Measurements from ENCODE around the gene STK32B.

The STK32B gene

DNA sequence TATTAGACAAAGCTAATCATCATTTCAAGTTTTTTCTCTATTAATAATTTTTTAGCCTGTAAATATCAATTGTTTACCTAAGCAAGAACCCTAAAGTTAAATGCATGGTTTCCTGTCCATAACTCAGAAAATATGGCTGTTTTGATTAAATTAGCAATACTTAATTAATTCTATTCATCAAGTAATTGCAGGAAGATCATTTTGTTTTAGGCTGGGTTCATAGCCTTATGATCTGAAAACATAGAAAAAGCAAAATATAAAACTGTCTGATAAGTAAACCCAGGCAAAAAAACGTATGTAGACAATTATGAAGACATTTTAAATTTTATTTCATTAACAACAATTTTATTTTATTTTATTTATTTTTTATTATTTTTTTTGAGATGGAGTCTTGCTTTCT lies 438.0 kb downstream of the STK32B start:
- no peaks in the 10 kb centered on the region for H3K36me3 ChIP-seq
- no peak overlapping the region for H3K4me3 ChIP-seq (ENCODE audit: low read depth, low read length)
- no peaks in the 10 kb centered on the region; the same call in 1 of the 2 replicates for H3K9me3 ChIP-seq
- no peaks in the 10 kb centered on the region; the same call in 1 of the 2 replicates for H3K27me3 ChIP-seq
- TF ChIP-seq, protein P1, sequence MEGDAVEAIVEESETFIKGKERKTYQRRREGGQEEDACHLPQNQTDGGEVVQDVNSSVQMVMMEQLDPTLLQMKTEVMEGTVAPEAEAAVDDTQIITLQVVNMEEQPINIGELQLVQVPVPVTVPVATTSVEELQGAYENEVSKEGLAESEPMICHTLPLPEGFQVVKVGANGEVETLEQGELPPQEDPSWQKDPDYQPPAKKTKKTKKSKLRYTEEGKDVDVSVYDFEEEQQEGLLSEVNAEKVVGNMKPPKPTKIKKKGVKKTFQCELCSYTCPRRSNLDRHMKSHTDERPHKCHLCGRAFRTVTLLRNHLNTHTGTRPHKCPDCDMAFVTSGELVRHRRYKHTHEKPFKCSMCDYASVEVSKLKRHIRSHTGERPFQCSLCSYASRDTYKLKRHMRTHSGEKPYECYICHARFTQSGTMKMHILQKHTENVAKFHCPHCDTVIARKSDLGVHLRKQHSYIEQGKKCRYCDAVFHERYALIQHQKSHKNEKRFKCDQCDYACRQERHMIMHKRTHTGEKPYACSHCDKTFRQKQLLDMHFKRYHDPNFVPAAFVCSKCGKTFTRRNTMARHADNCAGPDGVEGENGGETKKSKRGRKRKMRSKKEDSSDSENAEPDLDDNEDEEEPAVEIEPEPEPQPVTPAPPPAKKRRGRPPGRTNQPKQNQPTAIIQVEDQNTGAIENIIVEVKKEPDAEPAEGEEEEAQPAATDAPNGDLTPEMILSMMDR (IDR thresholded peaks at IDR 0.05; ENCODE audit: low read depth, low read length): no peak
- H3K4me1 ChIP-seq: no peaks in the 10 kb centered on the region
- DNase-seq: no peak

DNA sequence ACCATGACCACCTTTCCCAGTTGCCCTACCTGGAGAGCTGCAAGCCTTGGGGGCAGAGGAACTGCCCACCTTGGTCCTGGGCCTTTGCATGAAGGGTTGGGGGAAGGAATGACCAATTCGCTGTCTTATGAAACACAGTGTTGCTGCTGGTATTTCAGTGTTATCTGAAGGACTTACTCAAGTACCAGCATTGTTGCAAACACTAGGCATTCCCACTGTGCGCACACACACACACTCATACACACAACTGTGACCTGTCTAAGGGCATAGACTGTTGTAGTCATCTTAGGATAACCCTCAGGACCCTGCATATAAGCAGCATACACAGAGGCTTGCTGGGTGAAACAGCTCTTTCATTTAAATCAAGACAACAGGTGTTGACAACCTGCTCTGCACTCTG lies 446.2 kb downstream of the STK32B start:
- H3K4me3 ChIP-seq (ENCODE audit: low read depth, low read length): no peak overlapping the region
- no peaks in the 10 kb centered on the region for H3K36me3 ChIP-seq
- TF ChIP-seq, protein P1 (IDR thresholded peaks at IDR 0.05; ENCODE audit: low read depth, low read length): no peak
- no peaks in the 10 kb centered on the region for H3K4me1 ChIP-seq
- H3K9me3 ChIP-seq: no peaks in the 10 kb centered on the region
- no peak for DNase-seq
- no peaks in the 10 kb centered on the region for H3K27me3 ChIP-seq

DNA sequence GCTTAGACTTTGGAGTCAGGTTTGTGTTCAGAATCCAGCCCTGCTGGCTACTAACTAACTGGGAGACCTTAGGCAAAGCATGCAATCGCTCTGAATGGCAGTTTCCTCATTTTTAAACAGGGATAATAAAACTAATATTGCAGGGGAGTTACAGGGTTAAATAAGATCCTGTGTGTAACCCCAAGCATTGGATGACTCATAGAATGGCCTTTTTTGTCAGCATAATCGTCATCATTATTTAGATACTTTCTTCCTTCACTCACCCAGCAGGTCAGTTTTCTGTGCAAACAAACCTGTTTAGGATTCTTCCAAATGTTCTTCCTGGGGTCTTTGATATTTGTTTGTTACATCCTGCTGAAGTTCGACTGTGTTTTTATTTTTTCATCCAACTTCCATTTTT lies 448.9 kb downstream of the STK32B start:
- H3K9me3 ChIP-seq: no peaks in the 10 kb centered on the region
- TF ChIP-seq, protein P1 (IDR thresholded peaks at IDR 0.05; ENCODE audit: low read depth, low read length): no peak
- H3K4me3 ChIP-seq (ENCODE audit: low read depth, low read length): no peak overlapping the region
- no peaks in the 10 kb centered on the region for H3K4me1 ChIP-seq
- no peaks in the 10 kb centered on the region for H3K36me3 ChIP-seq
- no peak for DNase-seq
- H3K27me3 ChIP-seq: no peaks in the 10 kb centered on the region

DNA sequence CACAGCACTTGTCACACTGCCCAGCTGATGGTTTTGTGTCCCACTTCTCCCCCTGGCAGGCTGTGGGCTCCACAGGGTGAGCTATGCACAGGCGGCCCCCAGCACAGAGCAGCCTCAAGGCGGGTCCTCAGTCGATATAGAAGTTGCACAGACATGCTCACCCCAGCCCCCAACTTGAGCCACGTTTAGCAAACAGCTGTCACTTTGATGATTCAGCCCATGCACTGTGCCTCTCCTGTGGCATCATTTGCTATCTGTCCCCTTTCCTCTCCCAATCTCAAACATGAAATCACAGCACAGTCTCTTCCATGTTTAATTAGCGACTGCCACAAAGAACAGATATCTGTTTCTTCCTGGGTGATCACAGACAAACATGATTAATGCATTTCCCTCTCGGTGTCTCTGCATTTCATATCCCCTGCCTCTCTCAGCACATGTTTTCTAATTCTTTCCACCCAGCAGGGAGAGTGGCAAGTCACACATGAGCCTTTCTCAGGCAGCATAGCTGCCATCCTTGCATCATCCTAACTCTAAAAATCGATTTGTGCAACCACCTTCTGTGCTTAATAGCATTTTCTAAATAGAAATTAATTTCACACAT lies 452.2 kb downstream of the STK32B start:
- Histone ChIP-seq H3K27me3 (no peaks in the 10 kb centered on the region), H3K36me3 (no peaks in the 10 kb centered on the region), H3K4me1 (no peaks in the 10 kb centered on the region), H3K4me3 (ENCODE audit: low read depth, low read length) (no peak overlapping the region), H3K9me3 (no peaks in the 10 kb centered on the region)
- DNase-seq: peak; percentile 55
- TF ChIP-seq, protein P1 (IDR thresholded peaks at IDR 0.05; ENCODE audit: low read depth, low read length): no peak

DNA sequence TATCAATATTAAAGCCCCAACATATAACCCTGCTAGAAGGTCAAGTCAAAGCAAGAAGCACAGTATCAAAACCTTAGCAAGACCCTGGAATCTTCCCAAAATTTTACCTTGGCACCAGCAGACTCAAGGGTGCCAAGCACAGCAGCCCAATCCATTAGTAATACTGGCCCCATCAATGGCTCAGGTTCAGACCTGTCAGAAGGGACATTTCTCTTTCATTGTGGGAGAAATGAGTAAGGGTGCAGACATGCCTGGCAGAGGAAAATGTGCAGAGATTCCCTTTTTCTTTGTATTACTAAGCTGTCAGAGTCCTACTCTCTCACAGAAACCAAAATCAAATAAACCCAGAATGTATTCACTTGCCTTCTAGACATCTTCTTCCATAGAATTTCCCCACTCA lies 453.2 kb downstream of the STK32B start:
- DNase-seq: no peak
- no peaks in the 10 kb centered on the region for H3K27me3 ChIP-seq
- no peaks in the 10 kb centered on the region for H3K4me1 ChIP-seq
- H3K9me3 ChIP-seq: no peaks in the 10 kb centered on the region
- no peaks in the 10 kb centered on the region for H3K36me3 ChIP-seq
- no peak overlapping the region for H3K4me3 ChIP-seq (ENCODE audit: low read depth, low read length)
- TF ChIP-seq, protein P1 (IDR thresholded peaks at IDR 0.05; ENCODE audit: low read depth, low read length): no peak

DNA sequence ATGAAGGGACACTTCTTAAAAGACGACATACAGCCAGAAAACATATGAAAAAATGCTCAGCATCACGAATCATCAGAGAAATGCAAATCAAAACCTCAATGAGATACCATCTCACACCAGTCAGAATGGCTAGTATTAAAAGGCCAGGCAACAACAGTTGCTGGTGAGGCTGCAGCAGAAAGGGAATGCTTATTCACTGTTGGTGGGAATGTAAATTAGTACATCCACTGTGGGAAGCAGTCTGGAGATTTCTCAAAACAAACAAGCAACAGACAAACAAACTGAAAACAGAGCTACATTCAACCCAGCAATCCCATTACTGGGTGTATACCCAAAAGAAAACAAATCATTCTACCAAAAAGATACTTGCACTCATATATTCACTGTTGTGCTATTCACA lies 459.2 kb downstream of the STK32B start:
- no peak for DNase-seq
- TF ChIP-seq, protein P1 (IDR thresholded peaks at IDR 0.05; ENCODE audit: low read depth, low read length): no peak
- H3K9me3 ChIP-seq: no peaks in the 10 kb centered on the region
- no peaks in the 10 kb centered on the region for H3K27me3 ChIP-seq
- no peaks in the 10 kb centered on the region for H3K4me1 ChIP-seq
- no peaks in the 10 kb centered on the region for H3K36me3 ChIP-seq
- no peak overlapping the region for H3K4me3 ChIP-seq (ENCODE audit: low read depth, low read length)

Measured in BE2C (cell line).